ENCODE data around the gene RNF14. TPM values are rescaled to one million over a fixed set of nuclear protein-coding genes. Genes with fewer than 3 reads are reported as not detected.
"Not testable (repeated sequence)": the region's sequence is repeated elsewhere in the genome, so short reads cannot be mapped to it uniquely, and the experiment has no call there.

Gene RNF14
- total and polyA plus RNA-seq, 2 donors (not counting 1 experiment from before 2014, with no cell fraction given) = 10.5 to 26.6 TPM

- peaks cover 0 to 29% of the 10 kb centered on the region in 2 experiments for H3K36me3 ChIP-seq (replicated peaks in 1 of 2; ENCODE audit: control extremely low read depth in 1 of 2, control insufficient read depth in 1 of 2, extremely low read depth in 1 of 2, insufficient read depth in 2 of 2, low read length in 1 of 2)
- DNase-seq; ATAC-seq (ENCODE audit: low read depth); H3K27me3 Mint-ChIP-seq; H3K27me3 ChIP-seq (replicated peaks in 1 of 4; ENCODE audit: control extremely low read depth in 1 of 4, control insufficient read depth in 3 of 4, insufficient read depth in 4 of 4, low read length in 3 of 4); H4K20me1 ChIP-seq (ENCODE audit: control insufficient read depth, insufficient read depth, low read length, poor library complexity, severe bottlenecking); H3K9me3 Mint-ChIP-seq (ENCODE audit: insufficient read depth); H3K9me3 ChIP-seq (ENCODE audit: control extremely low read depth in 1 of 3, control insufficient read depth in 2 of 3, insufficient read depth in 1 of 3, low read length in 2 of 3): not testable (repeated sequence)
- peak overlapping the region; percentile 63 to 92 (median 85) for H3K4me3 ChIP-seq (ENCODE audit: control extremely low read depth in 1 of 5, extremely low read depth in 1 of 5, insufficient read depth in 1 of 5, low read depth in 2 of 5, low read length in 4 of 5)
- H3K27ac ChIP-seq (ENCODE audit: low read length in 2 of 2) = peak overlapping the region; percentile 95 to 98
- 36% methylated on average over 15 of the region's 28 CpGs for WGBS (ENCODE audit: insufficient coverage)
- CTCF ChIA-PET = interaction anchor here (0.9 to 3.3 kb wide), 8 partner anchors 9 to 359 kb away, joined by 3 to 26 read pairs (median 8); partner anchors contain the start of genes PCDH1 and RNF14
- POLR2A ChIA-PET = interaction anchor here (0.6 to 1.7 kb wide), 6 partner anchors 9 to 73 kb away, joined by 3 to 11 read pairs (median 4); partner anchors contain the start of gene RNF14
- H3K4me1 ChIP-seq (ENCODE audit: control insufficient read depth in 2 of 2, insufficient read depth in 2 of 2, low read length in 2 of 2) = peaks cover 12 to 18% of the 10 kb centered on the region in 2 donors
- Mint-ChIP-seq H3K4me3 (peak overlapping the region; percentile 92), H3K27ac (peak overlapping the region; percentile 96), H3K4me1 (peaks cover 20% of the 10 kb centered on the region)
- H3K79me2 ChIP-seq (ENCODE audit: control insufficient read depth, insufficient read depth, low read length) = peaks cover 28% of the 10 kb centered on the region
- peak overlapping the region; percentile 79 for H3K9ac ChIP-seq (ENCODE audit: low read length)
- H2AFZ ChIP-seq (ENCODE audit: insufficient read depth, low read depth, low read length, poor library complexity, severe bottlenecking) = peak overlapping the region; percentile 74
- H3K4me2 ChIP-seq (replicated peaks; ENCODE audit: low read depth, low read length, poor library complexity, severe bottlenecking) = peak overlapping the region; percentile 93
- intact Hi-C loops (cut with micrococcal nuclease) = loop anchor here (1.0 to 5.0 kb wide), 7 partner anchors 9 to 601 kb away; partner anchors contain the start of genes HDAC3, NDFIP1, PCDH1 and RELL2
These were observed 46.0 kb upstream of the RNF14 start for GRCh38 chr5:141922827-141923447.

DNA sequence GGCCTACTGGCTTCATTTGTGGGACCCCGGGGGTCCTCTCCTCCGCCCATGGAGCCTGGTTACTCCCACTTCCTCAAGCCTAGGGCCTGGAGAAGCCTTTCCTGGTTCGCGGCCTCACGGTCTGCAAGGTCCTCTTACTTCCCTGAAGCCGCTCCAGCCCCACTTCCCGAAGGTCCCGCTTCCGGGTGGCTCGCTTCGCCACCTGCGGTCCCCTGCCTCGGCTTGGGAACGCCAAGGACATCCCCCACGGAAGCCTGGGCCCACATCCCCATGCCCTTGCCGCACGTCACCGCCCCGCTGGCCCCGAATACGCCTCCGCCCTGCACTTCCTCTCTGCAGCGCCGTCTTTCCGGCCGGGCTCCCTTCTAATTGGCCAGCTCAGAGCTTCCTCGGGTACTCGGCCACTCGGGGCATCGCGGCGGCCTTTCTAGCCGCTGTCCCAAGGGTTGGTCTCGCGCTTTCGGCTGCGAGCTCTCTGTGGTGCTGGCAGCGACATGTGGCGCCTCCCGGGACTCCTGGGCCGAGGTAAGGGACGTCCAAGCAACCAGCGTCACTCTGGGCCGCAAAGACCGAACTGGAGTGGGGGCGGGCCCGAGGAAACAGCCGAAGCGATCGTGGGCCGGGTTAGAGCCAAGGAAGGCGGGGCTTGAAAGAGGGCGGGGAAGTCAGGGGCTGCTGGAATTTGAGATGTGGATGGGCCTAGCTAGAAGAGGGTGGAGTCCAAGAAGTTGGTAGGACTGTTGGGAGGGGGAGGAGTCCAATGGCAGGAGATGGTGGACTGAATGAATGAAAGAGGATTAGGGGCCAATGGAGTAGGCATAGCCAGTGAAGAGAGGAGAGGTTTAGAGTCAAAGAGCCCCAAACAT is 45.2 kb upstream of the RNF14 start, which contains the start of gene DELE1:
TSS of gene DELE1 (plus strand) at position 424 of the 866 bp plus-strand sequence. CDS start at position 495, 71 bp downstream.
- no peaks in the 10 kb centered on the region for H3K9me3 Mint-ChIP-seq (ENCODE audit: insufficient read depth)
- Histone ChIP-seq H3K79me2 (ENCODE audit: control insufficient read depth, insufficient read depth, low read length) (peaks cover 32% of the 10 kb centered on the region), H3K9me3 (ENCODE audit: control extremely low read depth in 1 of 3, control insufficient read depth in 2 of 3, insufficient read depth in 1 of 3, low read length in 2 of 3) (no peaks in the 10 kb centered on the region), H3K36me3 (replicated peaks in 1 of 2; ENCODE audit: control extremely low read depth in 1 of 2, control insufficient read depth in 1 of 2, extremely low read depth in 1 of 2, insufficient read depth in 2 of 2, low read length in 1 of 2) (peaks cover 0 to 37% of the 10 kb centered on the region in 2 experiments), H3K27me3 (replicated peaks in 1 of 4; ENCODE audit: control extremely low read depth in 1 of 4, control insufficient read depth in 3 of 4, insufficient read depth in 4 of 4, low read length in 3 of 4) (no peaks in the 10 kb centered on the region), H3K27ac (ENCODE audit: low read length in 2 of 2) (peak within 1 kb of the TSS; percentile 95 to 98), H2AFZ (ENCODE audit: insufficient read depth, low read depth, low read length, poor library complexity, severe bottlenecking) (peak within 1 kb of the TSS; percentile 74), H3K4me2 (replicated peaks; ENCODE audit: low read depth, low read length, poor library complexity, severe bottlenecking) (peak within 1 kb of the TSS; percentile 93), H3K4me1 (ENCODE audit: control insufficient read depth in 2 of 2, insufficient read depth in 2 of 2, low read length in 2 of 2) (peaks cover 12 to 18% of the 10 kb centered on the region in 2 donors), H3K9ac (ENCODE audit: low read length) (peak within 1 kb of the TSS; percentile 79), H3K4me3 (ENCODE audit: control extremely low read depth in 1 of 5, extremely low read depth in 1 of 5, insufficient read depth in 1 of 5, low read depth in 2 of 5, low read length in 4 of 5) (peak within 1 kb of the TSS; percentile 63 to 92 (median 85)), H4K20me1 (ENCODE audit: control insufficient read depth, insufficient read depth, low read length, poor library complexity, severe bottlenecking) (peaks cover 15% of the 10 kb centered on the region)
- peak within 1 kb of the TSS; percentile 92 for H3K4me3 Mint-ChIP-seq
- H3K27ac Mint-ChIP-seq = peak within 1 kb of the TSS; percentile 96
- ChIA-PET CTCF (interaction anchor here (0.8 to 3.3 kb wide), 9 partner anchors 9 to 359 kb away, joined by 3 to 26 read pairs (median 6); partner anchors contain the start of genes DIAPH1, PCDH1 and RNF14), POLR2A (interaction anchor here (0.7 to 1.7 kb wide), 6 partner anchors 10 to 73 kb away, joined by 3 to 11 read pairs (median 4); partner anchors contain the start of gene RNF14)
- WGBS (ENCODE audit: insufficient coverage) = under 1% methylated on average over 53 of the region's 53 CpGs
- intact Hi-C loops (cut with micrococcal nuclease) = loop anchor here (1.0 to 5.0 kb wide), 10 partner anchors 9 to 601 kb away; partner anchors contain the start of genes FCHSD1, HDAC3, NDFIP1 and PCDH1
- TF ChIP-seq, protein P1, sequence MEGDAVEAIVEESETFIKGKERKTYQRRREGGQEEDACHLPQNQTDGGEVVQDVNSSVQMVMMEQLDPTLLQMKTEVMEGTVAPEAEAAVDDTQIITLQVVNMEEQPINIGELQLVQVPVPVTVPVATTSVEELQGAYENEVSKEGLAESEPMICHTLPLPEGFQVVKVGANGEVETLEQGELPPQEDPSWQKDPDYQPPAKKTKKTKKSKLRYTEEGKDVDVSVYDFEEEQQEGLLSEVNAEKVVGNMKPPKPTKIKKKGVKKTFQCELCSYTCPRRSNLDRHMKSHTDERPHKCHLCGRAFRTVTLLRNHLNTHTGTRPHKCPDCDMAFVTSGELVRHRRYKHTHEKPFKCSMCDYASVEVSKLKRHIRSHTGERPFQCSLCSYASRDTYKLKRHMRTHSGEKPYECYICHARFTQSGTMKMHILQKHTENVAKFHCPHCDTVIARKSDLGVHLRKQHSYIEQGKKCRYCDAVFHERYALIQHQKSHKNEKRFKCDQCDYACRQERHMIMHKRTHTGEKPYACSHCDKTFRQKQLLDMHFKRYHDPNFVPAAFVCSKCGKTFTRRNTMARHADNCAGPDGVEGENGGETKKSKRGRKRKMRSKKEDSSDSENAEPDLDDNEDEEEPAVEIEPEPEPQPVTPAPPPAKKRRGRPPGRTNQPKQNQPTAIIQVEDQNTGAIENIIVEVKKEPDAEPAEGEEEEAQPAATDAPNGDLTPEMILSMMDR (IDR thresholded peaks at IDR 0.05) = no peak
- no peak for TF ChIP-seq EZH2 (IDR thresholded peaks at IDR 0.05; ENCODE audit: borderline replicate concordance, insufficient read depth, low read depth, low read length, poor library complexity, severe bottlenecking)
- peak; percentile 94 for DNase-seq
- H3K4me1 Mint-ChIP-seq = peaks cover 20% of the 10 kb centered on the region
- H3K27me3 Mint-ChIP-seq = no peaks in the 10 kb centered on the region
- peak; percentile 94 for ATAC-seq (ENCODE audit: low read depth)

Measured in B cell (primary cell).